Natural killer cell (primary cell): Measurements from ENCODE around the gene RPL36A. TPM values are rescaled to one million over a fixed set of nuclear protein-coding genes. Genes with fewer than 3 reads are reported as not detected.
A peak's percentile ranks its signal among the peaks of the same experiment; 100 is the strongest.

Experiments used
- ATAC-seq, 3 donors: fragments of 150-1000 bp in 2 of 3; fragments of 200-7000 bp in 1 of 3; cut with Tn5 transposase; 1 replicate in 1 of 3; 2 replicates in 2 of 3; pipeline ENCODE4 v1.10.0; 2021; ENCODE audit warnings: mild to moderate bottlenecking in 2 of 3, moderate library complexity in 2 of 3
- DNase-seq, 2 donors: peaks; one replicate each; pipeline versions ENCODE4 v3.0.0 to v3.0.0-alpha.2; 2013 to 2021; ENCODE audit warnings: mixed read lengths in 1 of 2
- H3K27ac ChIP-seq: one replicate; pipeline ENCODE4 v1.5.1; 2013; ENCODE audit warnings: mild to moderate bottlenecking, low read length
- H3K27me3 ChIP-seq: one replicate; pipeline ENCODE4 v1.6.1; 2013; ENCODE audit warnings: low read length; ENCODE audit not compliant: control insufficient read depth, insufficient read depth
- H3K36me3 ChIP-seq: one replicate; pipeline ENCODE4 v1.6.1; 2013; ENCODE audit warnings: low read length; ENCODE audit not compliant: control insufficient read depth, insufficient read depth
- H3K4me1 ChIP-seq: one replicate; pipeline ENCODE4 v1.6.1; 2013; ENCODE audit warnings: low read length; ENCODE audit not compliant: control insufficient read depth, insufficient read depth
- H3K4me3 ChIP-seq: one replicate; pipeline ENCODE4 v1.5.1; 2013; ENCODE audit warnings: low read length
- H3K9me3 ChIP-seq: one replicate; pipeline ENCODE4 v1.6.1; 2013; ENCODE audit warnings: low read length; ENCODE audit not compliant: control insufficient read depth, insufficient read depth
- H3K27ac Mint-ChIP-seq, 2 donors: one replicate each; pipeline ENCODE4 v1.8.0; 2022; ENCODE audit warnings: mild to moderate bottlenecking in 2 of 2, mixed read lengths in 2 of 2, moderate library complexity in 1 of 2
- H3K27me3 Mint-ChIP-seq, 2 donors: one replicate each; pipeline ENCODE4 v1.8.0; 2022; ENCODE audit warnings: low read depth in 2 of 2, mixed read lengths in 2 of 2
- H3K36me3 Mint-ChIP-seq: one replicate; pipeline ENCODE4 v1.8.0; 2022; ENCODE audit warnings: mixed read lengths
- H3K4me1 Mint-ChIP-seq, 2 donors: one replicate each; pipeline ENCODE4 v1.8.0; 2022; ENCODE audit warnings: mixed read lengths in 2 of 2
- H3K4me3 Mint-ChIP-seq: one replicate; pipeline ENCODE4 v1.8.0; 2022; ENCODE audit warnings: mild to moderate bottlenecking, moderate library complexity, mixed read lengths
- H3K9me3 Mint-ChIP-seq, 2 donors: one replicate each; pipeline ENCODE4 v1.8.0; 2022; ENCODE audit warnings: mixed read lengths in 2 of 2
- CTCF ChIP-seq: fragments of 200-600 bp; IDR thresholded peaks from one replicate; pipeline ENCODE4 v1.8.0; 2022; ENCODE audit warnings: antibody characterized with exemption
- WGBS: methylation state at CpG from one replicate; pipeline ENCODE4 v1.1.7; 2013; ENCODE audit warnings: missing lambda C conversion rate; ENCODE audit not compliant: insufficient coverage; 5-methylcytosine and 5-hydroxymethylcytosine counted together
- intact Hi-C: fragments of 100-400 bp; cut with micrococcal nuclease; formaldehyde crosslinking; loops from one replicate; pipeline ENCODE4 v1.14.2; 2022
- total RNA-seq, 4 donors: library from RNA; stranded (reverse); fragments of 120-200 nt in 1 of 4; gene quantifications; one replicate each; pipeline versions ENCODE4 v1.2.3 to v1.2.4, GENCODE V29; 2013 to 2022

The RPL36A gene
- total RNA-seq, 3 donors from 2014 or later (not counting 1 experiment from before 2014, with no cell fraction given): 88.0 to 108 (median 91.5) TPM

DNA sequence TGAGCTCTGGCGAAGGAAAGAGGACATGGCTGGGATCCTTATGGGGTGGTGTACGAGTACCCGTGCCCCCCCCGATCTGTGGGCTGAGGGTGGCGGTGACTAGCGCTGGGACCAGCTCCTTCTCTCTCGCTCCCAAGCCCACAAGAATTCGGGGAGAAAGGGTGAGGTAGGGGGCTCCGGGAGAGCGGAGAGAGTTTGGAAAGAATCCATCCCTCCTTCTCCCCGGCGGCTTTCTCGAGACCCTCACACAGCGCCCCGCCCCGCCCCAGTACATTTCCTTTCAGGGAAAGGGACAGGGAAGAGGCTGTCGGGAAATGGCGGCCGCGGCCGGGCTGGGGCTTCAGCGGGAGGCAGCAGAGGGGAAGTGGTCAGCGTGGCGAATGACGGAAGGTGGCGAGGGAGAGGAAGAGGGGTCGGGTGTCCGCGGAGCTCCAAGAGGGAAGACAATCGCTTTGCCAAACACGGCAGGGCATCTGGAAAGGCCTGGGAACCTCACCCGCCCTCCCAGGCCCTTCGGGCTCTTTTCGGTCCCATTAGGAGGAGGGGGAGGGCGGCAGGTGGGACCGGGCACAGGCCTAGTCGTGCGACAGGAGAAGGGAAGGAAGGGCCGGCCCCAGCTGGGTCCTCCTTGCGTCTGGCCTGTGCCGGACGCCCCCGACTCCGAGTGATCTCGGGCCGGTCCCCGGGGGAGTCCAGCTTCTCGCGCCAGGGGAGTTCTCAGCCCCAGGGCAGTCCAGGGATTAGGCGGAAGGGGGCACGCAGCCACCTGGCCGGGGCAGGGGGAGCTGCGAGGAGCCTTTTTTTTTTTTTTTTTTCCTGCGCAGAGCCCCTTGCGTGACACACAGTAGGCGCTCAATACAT, 27.4 kb downstream of the RPL36A start:
- Histone ChIP-seq H3K27ac (peak overlapping the region; percentile 94), H3K9me3 (no peaks in the 10 kb centered on the region), H3K36me3 (peaks cover 4% of the 10 kb centered on the region), H3K27me3 (no peaks in the 10 kb centered on the region), H3K4me1 (peaks cover 20% of the 10 kb centered on the region), H3K4me3 (peak overlapping the region; percentile 74)
- WGBS: under 1% methylated on average over 35 of the region's 56 CpGs
- H3K4me1 Mint-ChIP-seq: peaks cover 18 to 26% of the 10 kb centered on the region in 2 donors
- no peaks in the 10 kb centered on the region for H3K36me3 Mint-ChIP-seq
- intact Hi-C loops: loop anchor here (5.0 kb wide), 2 partner anchors 179 to 514 kb away; partner anchors contain the start of gene ZMAT1
- peak overlapping the region; percentile 92 for H3K4me3 Mint-ChIP-seq
- ATAC-seq (peak; percentile 68 to 71 (median 70)), DNase-seq (peak; percentile 42 to 55)
- no peak for TF ChIP-seq CTCF
- no peaks in the 10 kb centered on the region for H3K9me3 Mint-ChIP-seq
- H3K27me3 Mint-ChIP-seq: no peaks in the 10 kb centered on the region
- H3K27ac Mint-ChIP-seq: peak overlapping the region; percentile 90 to 98

GRCh38 chrX:101419489-101419888, 28.7 kb downstream of the RPL36A start:
- H3K4me3 Mint-ChIP-seq: peak overlapping the region; percentile 92
- H3K36me3 Mint-ChIP-seq: no peaks in the 10 kb centered on the region
- Histone ChIP-seq H3K36me3 (no peaks in the 10 kb centered on the region), H3K27me3 (no peaks in the 10 kb centered on the region), H3K4me3 (no peak overlapping the region), H3K9me3 (no peaks in the 10 kb centered on the region), H3K4me1 (peaks cover 20% of the 10 kb centered on the region), H3K27ac (no peak overlapping the region)
- no peaks in the 10 kb centered on the region for H3K27me3 Mint-ChIP-seq
- no peaks in the 10 kb centered on the region for H3K9me3 Mint-ChIP-seq
- peak overlapping the region; percentile 90 to 98 for H3K27ac Mint-ChIP-seq
- DNase-seq (no peak), ATAC-seq (no peak)
- no peak for TF ChIP-seq CTCF
- H3K4me1 Mint-ChIP-seq: peaks cover 18 to 26% of the 10 kb centered on the region in 2 donors
- WGBS: 94% methylated on average over 2 of the region's 2 CpGs
- intact Hi-C loops: loop anchor here (5.0 kb wide), 2 partner anchors 178 to 513 kb away; partner anchors contain the start of gene ZMAT1

DNA sequence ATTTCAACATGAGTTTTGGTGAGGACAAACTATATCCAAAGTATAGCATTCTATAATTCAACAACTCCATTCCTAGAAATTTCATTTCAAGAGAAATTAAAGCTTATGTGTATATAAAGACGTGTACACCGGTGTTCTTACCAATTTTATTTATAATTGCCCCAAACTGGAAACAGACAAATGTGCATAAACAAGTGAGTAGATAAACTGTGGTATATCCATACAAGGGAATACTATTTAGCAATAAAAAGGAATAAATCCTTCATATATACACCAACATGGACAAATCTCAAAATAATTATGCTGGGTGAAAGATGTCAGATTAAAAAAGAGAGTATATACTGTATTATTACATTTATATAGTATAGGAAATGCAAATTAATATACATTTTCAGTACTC, 37.1 kb downstream of the RPL36A start:
- peaks cover 5 to 7% of the 10 kb centered on the region in 2 donors for H3K4me1 Mint-ChIP-seq

More for the DNA sequence above, 37.1 kb downstream of the RPL36A start:
- Histone ChIP-seq H3K27ac (no peak overlapping the region), H3K4me3 (no peak overlapping the region), H3K9me3 (no peaks in the 10 kb centered on the region), H3K27me3 (no peaks in the 10 kb centered on the region), H3K36me3 (no peaks in the 10 kb centered on the region), H3K4me1 (no peaks in the 10 kb centered on the region)
- no CpG with 5 or more reads among the region's 2 CpGs for WGBS
- ATAC-seq (no peak), DNase-seq (no peak)
- intact Hi-C loops: no loop called here
- Mint-ChIP-seq H3K27ac (no peak overlapping the region), H3K9me3 (no peaks in the 10 kb centered on the region), H3K27me3 (no peaks in the 10 kb centered on the region), H3K4me3 (no peak overlapping the region), H3K36me3 (no peaks in the 10 kb centered on the region)
- TF ChIP-seq CTCF: no peak
